Liver (tissue), 9 donors: ENCODE data around the gene TBC1D4. TPM values are rescaled to one million over a fixed set of nuclear protein-coding genes. Genes with fewer than 3 reads are reported as not detected.

ENCODE experiments used
- DNase-seq: peaks from one replicate; pipeline ENCODE4 v3.0.0-alpha.2; 2017; ENCODE audit warnings: low spot score
- H3K27ac ChIP-seq, 2 donors: one replicate each; pipeline ENCODE4 v1.7.0; 2013; ENCODE audit warnings: inconsistent platforms in 2 of 2, low read length in 2 of 2, control low read depth in 1 of 2, low read depth in 1 of 2, mild to moderate bottlenecking in 1 of 2
- H3K27me3 ChIP-seq, 4 donors: one replicate each; pipeline versions ENCODE4 v1.6.1 to v1.7.0; 2013; ENCODE audit warnings: low read length in 3 of 4, inconsistent platforms in 1 of 4, mild to moderate bottlenecking in 1 of 4, moderate library complexity in 1 of 4; ENCODE audit not compliant: control insufficient read depth in 4 of 4, insufficient read depth in 4 of 4
- H3K36me3 ChIP-seq, 4 donors: one replicate each; pipeline versions ENCODE4 v1.6.1 to v1.7.0; 2013; ENCODE audit warnings: low read length in 3 of 4, mild to moderate bottlenecking in 3 of 4, low read depth in 1 of 4, moderate library complexity in 1 of 4; ENCODE audit not compliant: control insufficient read depth in 4 of 4, insufficient read depth in 3 of 4
- H3K4me1 ChIP-seq, 4 donors: one replicate each; pipeline versions ENCODE4 v1.6.1 to v1.7.0; 2013; ENCODE audit warnings: low read length in 3 of 4, mild to moderate bottlenecking in 3 of 4, moderate library complexity in 1 of 4; ENCODE audit not compliant: control insufficient read depth in 4 of 4, insufficient read depth in 4 of 4
- H3K4me3 ChIP-seq, 3 donors: one replicate each; pipeline versions ENCODE4 v1.6.1 to v1.7.0; 2013; ENCODE audit warnings: low read length in 3 of 3, control low read depth in 1 of 3, low read depth in 1 of 3, mild to moderate bottlenecking in 1 of 3
- H3K9ac ChIP-seq, 2 donors: one replicate each; pipeline ENCODE4 v1.7.0; 2013; ENCODE audit warnings: low read length in 2 of 2, mild to moderate bottlenecking in 2 of 2, moderate library complexity in 2 of 2, control low read depth in 1 of 2, low read depth in 1 of 2
- H3K9me3 ChIP-seq, 4 donors: one replicate each; pipeline versions ENCODE4 v1.6.1 to v1.7.0; 2013; ENCODE audit warnings: low read length in 3 of 4; ENCODE audit not compliant: control insufficient read depth in 4 of 4
- CTCF ChIP-seq: fragments of 150-350 bp; IDR thresholded peaks from 2 replicates; pipeline ENCODE4 v1.5.1; 2017; ENCODE audit warnings: improper control_type of control experiment, low read depth, low read length; ENCODE audit not compliant: missing input control
- EGR1 ChIP-seq, 2 donors: IDR thresholded peaks; 2 replicates each; pipeline ENCODE4 v1.6.1; 2016 to 2018; ENCODE audit warnings: antibody characterized with exemption in 2 of 2, low read depth in 2 of 2
- FOXA1 ChIP-seq: IDR thresholded peaks from 2 replicates; pipeline ENCODE4 v1.6.1; 2016; ENCODE audit warnings: antibody characterized with exemption
- FOXA2 ChIP-seq: IDR thresholded peaks from 2 replicates; pipeline ENCODE4 v1.6.1; 2016; ENCODE audit warnings: antibody characterized with exemption
- GABPA ChIP-seq, 2 donors: IDR thresholded peaks in 1 of 2; conservative IDR thresholded peaks in 1 of 2; 2 replicates each; pipeline ENCODE4 v1.6.1; 2016; ENCODE audit warnings: antibody characterized with exemption in 2 of 2, mild to moderate bottlenecking in 1 of 2, moderate library complexity in 1 of 2
- HNF4A ChIP-seq, 2 donors: conservative IDR thresholded peaks; 2 replicates each; pipeline ENCODE4 v1.6.1; 2016; ENCODE audit warnings: antibody characterized with exemption in 2 of 2, mild to moderate bottlenecking in 2 of 2
- HNF4G ChIP-seq: IDR thresholded peaks from 2 replicates; pipeline ENCODE4 v1.6.1; 2016; ENCODE audit warnings: antibody characterized with exemption
- JUND ChIP-seq, 2 donors: IDR thresholded peaks; 2 replicates each; pipeline ENCODE4 v1.6.1; 2016; ENCODE audit warnings: antibody characterized with exemption in 2 of 2
- MAX ChIP-seq: IDR thresholded peaks from 2 replicates; pipeline ENCODE4 v1.6.1; 2016; ENCODE audit warnings: antibody characterized with exemption
- NR2F2 ChIP-seq: IDR thresholded peaks from 2 replicates; pipeline ENCODE4 v1.6.1; 2016; ENCODE audit warnings: antibody characterized with exemption
- RAD21 ChIP-seq, 2 donors: IDR thresholded peaks; 2 replicates each; pipeline ENCODE4 v1.6.1; 2016; ENCODE audit warnings: antibody characterized with exemption in 2 of 2, mild to moderate bottlenecking in 2 of 2
- TAF1 ChIP-seq: conservative IDR thresholded peaks from 2 replicates; pipeline ENCODE4 v1.6.1; 2016; ENCODE audit warnings: antibody characterized with exemption, mild to moderate bottlenecking
- WGBS: extraction: QIAGEN DNeasy Blood & Tissue Kit; methylation state at CpG from one replicate; pipeline ENCODE4 v1.1.7; 2013; 5-methylcytosine and 5-hydroxymethylcytosine counted together
- polyA plus RNA-seq, 2 donors: library from polyadenylated mRNA; stranded (reverse) in 1 of 2; unstranded in 1 of 2; fragments of 200-250 nt in 1 of 2; fragments of >200 nt in 1 of 2; fragmentation: Nextera tagmentation in 1 of 2; extraction: Ambion mirVana in 1 of 2; gene quantifications; one replicate each; pipeline versions ENCODE4 v1.2.1 to v1.2.3, GENCODE V29; 2013 to 2015
- total RNA-seq, 2 donors: library from RNA; depleted of rRNA; stranded (reverse); fragments of >200 nt; gene quantifications; one replicate each; pipeline ENCODE4 v1.2.3, GENCODE V29; 2014
- TF ChIP-seq, protein P1 (sequence below): IDR thresholded peaks from 2 replicates; pipeline ENCODE4 v1.6.1; 2016; ENCODE audit warnings: antibody characterized with exemption
- TF ChIP-seq, protein P2 (sequence below): IDR thresholded peaks from 2 replicates; pipeline ENCODE4 v1.6.1; 2016; ENCODE audit warnings: antibody characterized with exemption, mild to moderate bottlenecking
- TF ChIP-seq, protein P3 (sequence below): IDR thresholded peaks from 2 replicates; pipeline ENCODE4 v1.6.1; 2016; ENCODE audit warnings: antibody characterized with exemption
- donor health status: healthy.
- donor health status: healthy.
- donor health status: healthy.
- donor health status: healthy.
- donor health status: healthy.

Gene TBC1D4
- total and polyA plus RNA-seq, 4 donors: 2.3 to 11.1 (median 6.5) TPM

GRCh38 chr13:75492389-75492788 is 10.4 kb upstream of the TBC1D4 start (continued):
- TF ChIP-seq HNF4A (conservative IDR thresholded peaks at IDR 0.05): no peak
- no peak for TF ChIP-seq TAF1
- TF ChIP-seq FOXA2: no peak
- no peak for TF ChIP-seq FOXA1
- no peak for TF ChIP-seq CTCF

- no peaks in the 10 kb centered on the region for H3K36me3 ChIP-seq
- no peaks in the 10 kb centered on the region for H3K9me3 ChIP-seq
- H3K27me3 ChIP-seq: no peaks in the 10 kb centered on the region
- no peak for DNase-seq
- H3K27ac ChIP-seq: no peak overlapping the region
- H3K4me1 ChIP-seq: peaks cover 0 to 13% (median 4%) of the 10 kb centered on the region in 4 donors
- WGBS: 92% methylated on average over 2 of the region's 2 CpGs
- no peak overlapping the region for H3K4me3 ChIP-seq
- no peak overlapping the region for H3K9ac ChIP-seq
- TF ChIP-seq MAX (no peak), HNF4G (no peak), FOXA1 (no peak), GABPA (IDR thresholded peaks at IDR 0.05 in 1 of 2, conservative IDR thresholded peaks at IDR 0.05 in 1 of 2) (no peak), FOXA2 (no peak), JUND (IDR thresholded peaks at IDR 0.05) (no peak), RAD21 (IDR thresholded peaks at IDR 0.05) (no peak), HNF4A (conservative IDR thresholded peaks at IDR 0.05) (no peak), CTCF (no peak), NR2F2 (no peak), EGR1 (IDR thresholded peaks at IDR 0.05; ENCODE audit: low read depth in 2 of 2) (no peak), TAF1 (no peak)
- TF ChIP-seq, protein P1, sequence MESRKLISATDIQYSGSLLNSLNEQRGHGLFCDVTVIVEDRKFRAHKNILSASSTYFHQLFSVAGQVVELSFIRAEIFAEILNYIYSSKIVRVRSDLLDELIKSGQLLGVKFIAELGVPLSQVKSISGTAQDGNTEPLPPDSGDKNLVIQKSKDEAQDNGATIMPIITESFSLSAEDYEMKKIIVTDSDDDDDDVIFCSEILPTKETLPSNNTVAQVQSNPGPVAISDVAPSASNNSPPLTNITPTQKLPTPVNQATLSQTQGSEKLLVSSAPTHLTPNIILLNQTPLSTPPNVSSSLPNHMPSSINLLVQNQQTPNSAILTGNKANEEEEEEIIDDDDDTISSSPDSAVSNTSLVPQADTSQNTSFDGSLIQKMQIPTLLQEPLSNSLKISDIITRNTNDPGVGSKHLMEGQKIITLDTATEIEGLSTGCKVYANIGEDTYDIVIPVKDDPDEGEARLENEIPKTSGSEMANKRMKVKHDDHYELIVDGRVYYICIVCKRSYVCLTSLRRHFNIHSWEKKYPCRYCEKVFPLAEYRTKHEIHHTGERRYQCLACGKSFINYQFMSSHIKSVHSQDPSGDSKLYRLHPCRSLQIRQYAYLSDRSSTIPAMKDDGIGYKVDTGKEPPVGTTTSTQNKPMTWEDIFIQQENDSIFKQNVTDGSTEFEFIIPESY: no peak
- TF ChIP-seq, protein P2, sequence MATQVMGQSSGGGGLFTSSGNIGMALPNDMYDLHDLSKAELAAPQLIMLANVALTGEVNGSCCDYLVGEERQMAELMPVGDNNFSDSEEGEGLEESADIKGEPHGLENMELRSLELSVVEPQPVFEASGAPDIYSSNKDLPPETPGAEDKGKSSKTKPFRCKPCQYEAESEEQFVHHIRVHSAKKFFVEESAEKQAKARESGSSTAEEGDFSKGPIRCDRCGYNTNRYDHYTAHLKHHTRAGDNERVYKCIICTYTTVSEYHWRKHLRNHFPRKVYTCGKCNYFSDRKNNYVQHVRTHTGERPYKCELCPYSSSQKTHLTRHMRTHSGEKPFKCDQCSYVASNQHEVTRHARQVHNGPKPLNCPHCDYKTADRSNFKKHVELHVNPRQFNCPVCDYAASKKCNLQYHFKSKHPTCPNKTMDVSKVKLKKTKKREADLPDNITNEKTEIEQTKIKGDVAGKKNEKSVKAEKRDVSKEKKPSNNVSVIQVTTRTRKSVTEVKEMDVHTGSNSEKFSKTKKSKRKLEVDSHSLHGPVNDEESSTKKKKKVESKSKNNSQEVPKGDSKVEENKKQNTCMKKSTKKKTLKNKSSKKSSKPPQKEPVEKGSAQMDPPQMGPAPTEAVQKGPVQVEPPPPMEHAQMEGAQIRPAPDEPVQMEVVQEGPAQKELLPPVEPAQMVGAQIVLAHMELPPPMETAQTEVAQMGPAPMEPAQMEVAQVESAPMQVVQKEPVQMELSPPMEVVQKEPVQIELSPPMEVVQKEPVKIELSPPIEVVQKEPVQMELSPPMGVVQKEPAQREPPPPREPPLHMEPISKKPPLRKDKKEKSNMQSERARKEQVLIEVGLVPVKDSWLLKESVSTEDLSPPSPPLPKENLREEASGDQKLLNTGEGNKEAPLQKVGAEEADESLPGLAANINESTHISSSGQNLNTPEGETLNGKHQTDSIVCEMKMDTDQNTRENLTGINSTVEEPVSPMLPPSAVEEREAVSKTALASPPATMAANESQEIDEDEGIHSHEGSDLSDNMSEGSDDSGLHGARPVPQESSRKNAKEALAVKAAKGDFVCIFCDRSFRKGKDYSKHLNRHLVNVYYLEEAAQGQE: no peak
- TF ChIP-seq, protein P3, sequence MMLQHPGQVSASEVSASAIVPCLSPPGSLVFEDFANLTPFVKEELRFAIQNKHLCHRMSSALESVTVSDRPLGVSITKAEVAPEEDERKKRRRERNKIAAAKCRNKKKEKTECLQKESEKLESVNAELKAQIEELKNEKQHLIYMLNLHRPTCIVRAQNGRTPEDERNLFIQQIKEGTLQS: no peak
These were observed 9.4 kb upstream of the TBC1D4 start for GRCh38 chr13:75491376-75491775.
